GF-D8 (cell line): ENCODE data around the gene FAXDC2.

Experiments
- DNase-seq: peaks from one replicate; lab custom pipeline; 2025; lab: John Stamatoyannopoulos, UW

Gene FAXDC2

DNA sequence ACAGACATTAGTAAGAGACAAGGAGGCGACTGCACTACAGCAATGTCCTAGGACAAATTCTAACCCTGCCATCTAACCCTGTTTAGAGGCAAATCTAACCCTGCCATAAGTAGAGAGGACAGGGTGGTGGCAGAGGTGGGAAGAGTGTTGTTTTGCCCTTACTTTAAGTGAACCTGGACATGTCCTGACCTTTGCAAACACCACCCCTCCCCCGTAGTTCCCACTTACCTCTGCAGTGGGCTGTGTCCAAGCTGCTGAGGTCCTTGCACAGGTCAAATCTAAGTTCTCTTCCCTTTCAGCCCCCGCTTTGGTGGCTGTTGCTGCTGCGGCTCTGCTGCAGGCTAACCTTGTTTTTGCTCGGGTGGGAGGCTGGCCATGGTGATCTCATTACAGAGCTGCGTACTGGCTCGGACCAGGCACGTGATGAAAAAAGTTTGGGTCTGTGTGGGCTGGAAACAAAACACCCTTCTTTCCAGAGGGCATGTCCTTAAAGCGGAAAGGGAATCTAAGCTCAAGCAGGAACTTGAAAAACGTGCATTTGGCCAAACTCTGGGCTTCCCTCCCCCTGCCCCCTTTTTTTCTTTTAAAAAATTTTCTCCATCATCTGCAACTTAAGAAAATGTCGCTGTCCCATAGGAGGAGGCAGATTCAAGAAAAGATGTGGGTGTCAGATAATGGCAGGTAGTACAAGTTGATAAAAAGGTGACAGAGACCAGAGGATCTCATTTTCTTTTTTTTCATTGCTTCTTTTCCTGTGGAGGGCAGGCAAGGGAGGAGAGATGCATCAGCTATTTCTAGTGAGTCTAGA lies at the start of gene FAXDC2:
TSS of gene FAXDC2 (minus strand) at position 349 of the 808 bp plus-strand sequence. CDS start 12,425 bp downstream, outside the sequence.
- DNase-seq: no peak

- DNase-seq: no peak
These were observed 49.7 kb upstream of the FAXDC2 start for GRCh38 chr5:154900066-154900465.

- no peak for DNase-seq
These were observed 48.9 kb upstream of the FAXDC2 start for GRCh38 chr5:154899151-154899816.

GRCh38 chr5:154898210-154898609 lies 47.8 kb upstream of the FAXDC2 start:
- no peak for DNase-seq

- DNase-seq: no peak
These were observed 46.3 kb upstream of the FAXDC2 start for GRCh38 chr5:154896562-154897165.

GRCh38 chr5:154895606-154896561 lies 45.5 kb upstream of the FAXDC2 start:
- DNase-seq: no peak

DNA sequence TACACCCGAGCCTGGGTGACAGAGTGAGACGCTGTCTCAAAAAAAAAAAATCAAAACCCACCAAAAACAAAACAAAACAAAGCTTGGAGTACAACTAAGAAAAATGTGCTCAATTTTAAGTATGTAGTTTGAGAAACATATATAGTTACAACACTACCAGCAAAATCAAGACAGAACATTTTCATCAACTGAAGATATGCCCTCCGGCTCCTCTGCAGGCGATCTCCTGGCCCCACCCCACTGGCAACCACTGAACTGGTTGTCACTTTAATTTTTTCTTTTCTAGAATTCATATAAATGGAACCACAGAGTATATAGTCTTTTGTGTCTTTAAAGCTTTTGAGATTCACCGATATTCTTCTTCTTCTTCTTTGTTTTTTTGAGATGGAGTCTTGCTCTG lies 43.0 kb upstream of the FAXDC2 start:
- no peak for DNase-seq

GRCh38 chr5:154892369-154892771 lies 42.0 kb upstream of the FAXDC2 start:
- no peak for DNase-seq

GRCh38 chr5:154885439-154885838 lies 35.0 kb upstream of the FAXDC2 start:
- DNase-seq: peak; percentile 3

GRCh38 chr5:154884424-154884823 lies 34.0 kb upstream of the FAXDC2 start:
- DNase-seq: no peak

DNA sequence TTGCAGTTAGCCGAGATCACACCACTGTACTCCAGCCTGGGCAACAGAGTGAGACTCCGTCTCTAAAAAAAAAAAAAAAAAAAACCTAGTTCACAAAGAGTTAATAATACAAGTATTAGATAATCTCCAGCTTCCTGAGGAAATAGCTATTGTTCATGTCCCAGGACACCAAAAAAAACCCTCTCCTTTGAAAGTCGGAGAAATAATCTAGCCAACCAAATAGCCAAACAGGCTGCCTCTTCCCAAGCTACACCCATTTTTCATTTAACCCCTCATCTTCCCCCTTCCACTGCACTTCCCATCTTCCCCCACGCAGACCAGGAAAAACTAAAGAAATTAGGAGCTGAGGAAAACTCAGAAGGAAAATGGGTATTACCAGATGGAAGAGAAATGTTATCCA lies 31.6 kb upstream of the FAXDC2 start:
- no peak for DNase-seq

- DNase-seq: no peak
These were observed 28.4 kb upstream of the FAXDC2 start for GRCh38 chr5:154878642-154879335.

- DNase-seq: no peak
These were observed 23.5 kb upstream of the FAXDC2 start for GRCh38 chr5:154873791-154874331.

DNA sequence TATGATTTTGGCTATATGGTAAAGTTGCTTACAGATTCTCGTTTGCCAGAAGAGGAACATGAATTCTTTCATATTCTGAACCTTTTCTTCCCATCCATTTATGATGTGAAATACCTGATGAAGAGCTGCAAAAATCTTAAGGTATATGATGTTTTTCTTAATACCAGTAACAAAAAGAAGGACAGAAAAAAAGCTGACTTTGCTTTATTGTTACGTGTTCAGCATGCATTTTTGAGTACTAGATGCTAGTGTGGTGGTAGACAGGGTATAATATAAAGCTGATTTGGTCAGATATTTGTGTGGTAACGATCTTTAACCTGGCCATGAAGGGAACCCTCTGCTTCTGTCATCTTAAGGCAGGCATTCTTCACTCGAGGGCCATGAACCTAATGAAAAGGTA lies 21.3 kb upstream of the FAXDC2 start:
- no peak for DNase-seq

- DNase-seq: no peak
These were observed 18.3 kb upstream of the FAXDC2 start for GRCh38 chr5:154868702-154869101.

DNA sequence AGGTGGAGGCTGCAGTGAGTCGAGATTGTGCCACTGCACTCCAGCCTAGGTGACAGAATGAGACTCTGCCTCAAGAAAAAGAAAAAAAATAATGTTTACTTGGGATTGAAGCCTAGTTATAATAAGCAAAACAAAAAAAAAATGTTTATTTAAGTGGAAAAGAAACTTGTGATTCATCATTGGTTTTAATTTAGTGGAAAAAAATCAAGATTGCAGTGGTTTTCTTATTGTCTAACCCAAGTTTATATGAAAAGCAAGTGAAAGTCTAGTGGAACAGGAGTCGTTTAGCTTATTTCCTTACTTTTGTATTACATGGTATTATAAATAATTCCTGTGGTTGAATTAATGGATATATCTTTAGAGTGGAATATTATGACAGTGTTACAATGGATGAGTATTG lies 16.4 kb upstream of the FAXDC2 start:
- no peak for DNase-seq

DNA sequence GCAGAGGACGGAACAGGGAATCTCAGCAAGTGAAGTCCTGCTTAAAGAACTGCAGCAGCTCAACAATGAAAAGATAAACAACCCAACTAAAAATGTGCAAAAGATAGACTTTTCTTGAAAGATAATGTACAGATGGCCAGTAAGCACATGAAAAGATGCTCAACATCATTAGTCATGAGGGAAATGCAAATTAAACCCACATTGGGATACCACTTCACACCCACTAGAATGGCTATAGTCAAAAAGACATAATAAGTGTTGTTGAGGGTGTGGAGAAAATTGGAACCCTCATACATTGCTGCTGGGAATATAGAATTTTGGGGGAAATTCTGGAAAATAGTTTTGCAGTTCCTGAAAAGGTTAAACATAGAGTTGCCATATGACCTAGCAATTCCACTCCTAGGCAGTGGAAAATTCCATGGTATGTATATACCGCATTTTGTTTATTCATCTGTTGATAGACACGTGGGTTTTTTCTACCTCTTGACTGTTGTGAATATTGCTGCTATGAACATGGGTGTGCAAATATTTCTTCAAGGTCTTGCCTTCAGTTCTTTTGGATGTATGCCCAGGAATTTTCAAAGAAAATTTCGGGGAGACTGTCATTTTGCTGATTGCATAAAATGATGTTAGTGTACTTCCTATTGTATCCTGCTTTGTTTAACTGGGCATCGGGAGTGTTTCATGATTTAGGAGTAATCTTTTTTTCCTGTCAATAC lies 15.2 kb upstream of the FAXDC2 start:
- no peak for DNase-seq

- no peak for DNase-seq
These were observed 13.1 kb upstream of the FAXDC2 start for GRCh38 chr5:154863291-154864080.

- no peak for DNase-seq
These were observed 12.4 kb upstream of the FAXDC2 start for GRCh38 chr5:154862766-154863165.

DNA sequence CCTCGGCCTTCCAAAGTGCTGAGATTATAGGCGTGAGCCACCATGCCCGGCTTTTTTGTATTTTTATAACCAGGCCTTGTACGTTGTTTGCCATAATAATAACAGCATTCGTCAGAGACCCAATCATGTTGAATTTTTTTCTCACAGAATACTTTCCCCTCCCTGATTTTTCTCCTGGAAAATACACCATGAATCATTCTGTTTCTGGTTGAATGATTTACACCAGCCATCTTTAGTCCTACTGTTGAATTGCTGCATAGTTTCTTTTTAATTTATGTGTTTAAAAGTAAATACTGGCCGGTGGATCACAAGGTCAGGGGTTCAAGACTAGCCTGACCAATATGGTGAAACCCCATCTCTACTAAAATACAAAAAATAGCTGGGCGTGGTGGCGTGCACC lies 11.5 kb upstream of the FAXDC2 start:
- no peak for DNase-seq
